ENCODE results near the gene KYAT1. TPM values are rescaled to one million over a fixed set of nuclear protein-coding genes. Genes with fewer than 3 reads are reported as not detected.
A peak's percentile ranks its signal among the peaks of the same experiment; 100 is the strongest.

The KYAT1 gene
- total and polyA plus RNA-seq, 2 of the 13 experiments (the other 11 are each of a cell fraction or from before 2014, with no cell fraction given), result 9.2 to 46.5 TPM

DNA sequence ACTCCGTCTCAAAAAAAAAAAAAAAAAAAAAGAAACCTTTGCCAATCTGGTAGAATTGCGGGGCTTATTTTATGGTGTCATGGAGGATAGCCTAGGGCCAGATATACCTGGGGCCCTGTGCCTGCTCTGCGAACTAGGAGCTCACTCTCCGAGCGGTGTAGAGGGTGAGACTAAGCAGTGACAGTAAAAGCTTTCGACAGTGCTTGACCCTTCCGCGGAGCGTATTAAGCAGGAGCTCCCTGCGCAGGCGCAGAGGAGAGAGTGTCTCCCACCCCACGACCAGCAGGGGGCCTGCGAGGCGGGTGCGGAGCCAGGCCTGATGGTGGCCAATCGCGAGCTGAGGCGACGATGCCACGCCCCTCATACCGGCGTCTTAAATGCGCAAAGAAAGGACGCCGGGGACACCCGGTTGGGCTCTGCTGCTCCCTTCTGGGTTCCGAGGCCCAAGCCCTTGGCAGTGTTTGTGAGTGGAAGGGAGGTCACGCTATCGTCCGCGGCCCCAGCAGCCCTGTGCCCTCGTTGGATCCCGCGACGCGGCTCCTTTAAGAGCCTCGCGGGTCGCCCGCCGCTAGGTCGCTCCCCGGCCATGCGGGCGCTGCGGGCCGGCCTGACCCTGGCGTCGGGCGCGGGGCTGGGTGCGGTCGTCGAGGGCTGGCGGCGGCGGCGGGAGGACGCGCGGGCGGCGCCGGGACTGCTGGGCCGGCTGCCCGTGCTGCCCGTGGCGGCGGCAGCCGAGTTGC, 63.5 kb downstream of the KYAT1 start, which contains the start of gene ENDOG (continued):
- TF ChIP-seq ZNF484 (CRISPR knock-in tag; IDR thresholded peaks at IDR 0.05; ENCODE audit: borderline replicate concordance, low read depth), result no peak
- TF ChIP-seq ZNF83 (CRISPR knock-in tag; IDR thresholded peaks at IDR 0.05; ENCODE audit: borderline replicate concordance), result no peak
- no peak for TF ChIP-seq IKZF1 (IDR thresholded peaks at IDR 0.05)
- TF ChIP-seq RFX1 (IDR thresholded peaks at IDR 0.05), result no peak
- TF ChIP-seq, protein P1, sequence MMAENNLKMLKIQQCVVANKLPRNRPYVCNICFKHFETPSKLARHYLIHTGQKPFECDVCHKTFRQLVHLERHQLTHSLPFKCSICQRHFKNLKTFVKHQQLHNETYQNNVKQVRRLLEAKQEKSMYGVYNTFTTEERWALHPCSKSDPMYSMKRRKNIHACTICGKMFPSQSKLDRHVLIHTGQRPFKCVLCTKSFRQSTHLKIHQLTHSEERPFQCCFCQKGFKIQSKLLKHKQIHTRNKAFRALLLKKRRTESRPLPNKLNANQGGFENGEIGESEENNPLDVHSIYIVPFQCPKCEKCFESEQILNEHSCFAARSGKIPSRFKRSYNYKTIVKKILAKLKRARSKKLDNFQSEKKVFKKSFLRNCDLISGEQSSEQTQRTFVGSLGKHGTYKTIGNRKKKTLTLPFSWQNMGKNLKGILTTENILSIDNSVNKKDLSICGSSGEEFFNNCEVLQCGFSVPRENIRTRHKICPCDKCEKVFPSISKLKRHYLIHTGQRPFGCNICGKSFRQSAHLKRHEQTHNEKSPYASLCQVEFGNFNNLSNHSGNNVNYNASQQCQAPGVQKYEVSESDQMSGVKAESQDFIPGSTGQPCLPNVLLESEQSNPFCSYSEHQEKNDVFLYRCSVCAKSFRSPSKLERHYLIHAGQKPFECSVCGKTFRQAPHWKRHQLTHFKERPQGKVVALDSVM (CRISPR knock-in tag; IDR thresholded peaks at IDR 0.05), result 0 out of 2 replicates have a peak, but pooled peaks have one; percentile 11
- TF ChIP-seq IKZF4 (CRISPR knock-in tag; IDR thresholded peaks at IDR 0.05; ENCODE audit: borderline replicate concordance, low read depth, not compliant biosample characterization), result no peak
- TF ChIP-seq, protein P2, sequence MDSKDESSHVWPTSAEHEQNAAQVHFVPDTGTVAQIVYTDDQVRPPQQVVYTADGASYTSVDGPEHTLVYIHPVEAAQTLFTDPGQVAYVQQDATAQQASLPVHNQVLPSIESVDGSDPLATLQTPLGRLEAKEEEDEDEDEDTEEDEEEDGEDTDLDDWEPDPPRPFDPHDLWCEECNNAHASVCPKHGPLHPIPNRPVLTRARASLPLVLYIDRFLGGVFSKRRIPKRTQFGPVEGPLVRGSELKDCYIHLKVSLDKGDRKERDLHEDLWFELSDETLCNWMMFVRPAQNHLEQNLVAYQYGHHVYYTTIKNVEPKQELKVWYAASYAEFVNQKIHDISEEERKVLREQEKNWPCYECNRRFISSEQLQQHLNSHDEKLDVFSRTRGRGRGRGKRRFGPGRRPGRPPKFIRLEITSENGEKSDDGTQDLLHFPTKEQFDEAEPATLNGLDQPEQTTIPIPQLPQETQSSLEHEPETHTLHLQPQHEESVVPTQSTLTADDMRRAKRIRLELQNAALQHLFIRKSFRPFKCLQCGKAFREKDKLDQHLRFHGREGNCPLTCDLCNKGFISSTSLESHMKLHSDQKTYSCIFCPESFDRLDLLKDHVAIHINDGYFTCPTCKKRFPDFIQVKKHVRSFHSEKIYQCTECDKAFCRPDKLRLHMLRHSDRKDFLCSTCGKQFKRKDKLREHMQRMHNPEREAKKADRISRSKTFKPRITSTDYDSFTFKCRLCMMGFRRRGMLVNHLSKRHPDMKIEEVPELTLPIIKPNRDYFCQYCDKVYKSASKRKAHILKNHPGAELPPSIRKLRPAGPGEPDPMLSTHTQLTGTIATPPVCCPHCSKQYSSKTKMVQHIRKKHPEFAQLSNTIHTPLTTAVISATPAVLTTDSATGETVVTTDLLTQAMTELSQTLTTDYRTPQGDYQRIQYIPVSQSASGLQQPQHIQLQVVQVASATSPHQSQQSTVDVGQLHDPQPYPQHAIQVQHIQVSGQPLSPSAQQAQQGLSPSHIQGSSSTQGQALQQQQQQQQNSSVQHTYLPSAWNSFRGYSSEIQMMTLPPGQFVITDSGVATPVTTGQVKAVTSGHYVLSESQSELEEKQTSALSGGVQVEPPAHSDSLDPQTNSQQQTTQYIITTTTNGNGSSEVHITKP (CRISPR knock-in tag; IDR thresholded peaks at IDR 0.05; ENCODE audit: low read depth), result no peak
- TF ChIP-seq HMGA1 (CRISPR knock-in tag; conservative IDR thresholded peaks at IDR 0.05), result no peak
- TF ChIP-seq, protein P3, sequence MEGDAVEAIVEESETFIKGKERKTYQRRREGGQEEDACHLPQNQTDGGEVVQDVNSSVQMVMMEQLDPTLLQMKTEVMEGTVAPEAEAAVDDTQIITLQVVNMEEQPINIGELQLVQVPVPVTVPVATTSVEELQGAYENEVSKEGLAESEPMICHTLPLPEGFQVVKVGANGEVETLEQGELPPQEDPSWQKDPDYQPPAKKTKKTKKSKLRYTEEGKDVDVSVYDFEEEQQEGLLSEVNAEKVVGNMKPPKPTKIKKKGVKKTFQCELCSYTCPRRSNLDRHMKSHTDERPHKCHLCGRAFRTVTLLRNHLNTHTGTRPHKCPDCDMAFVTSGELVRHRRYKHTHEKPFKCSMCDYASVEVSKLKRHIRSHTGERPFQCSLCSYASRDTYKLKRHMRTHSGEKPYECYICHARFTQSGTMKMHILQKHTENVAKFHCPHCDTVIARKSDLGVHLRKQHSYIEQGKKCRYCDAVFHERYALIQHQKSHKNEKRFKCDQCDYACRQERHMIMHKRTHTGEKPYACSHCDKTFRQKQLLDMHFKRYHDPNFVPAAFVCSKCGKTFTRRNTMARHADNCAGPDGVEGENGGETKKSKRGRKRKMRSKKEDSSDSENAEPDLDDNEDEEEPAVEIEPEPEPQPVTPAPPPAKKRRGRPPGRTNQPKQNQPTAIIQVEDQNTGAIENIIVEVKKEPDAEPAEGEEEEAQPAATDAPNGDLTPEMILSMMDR (CRISPR knock-in tag; IDR thresholded peaks at IDR 0.05), result peak; percentile 99
- TF ChIP-seq MBNL3 (CRISPR knock-in tag; conservative IDR thresholded peaks at IDR 0.05), result no peak
- no peak for TF ChIP-seq ZNF367 (CRISPR knock-in tag; IDR thresholded peaks at IDR 0.05; ENCODE audit: borderline replicate concordance)
- TF ChIP-seq RAD51 (IDR thresholded peaks at IDR 0.05; ENCODE audit: borderline replicate concordance), result no peak
- TF ChIP-seq, protein P4, sequence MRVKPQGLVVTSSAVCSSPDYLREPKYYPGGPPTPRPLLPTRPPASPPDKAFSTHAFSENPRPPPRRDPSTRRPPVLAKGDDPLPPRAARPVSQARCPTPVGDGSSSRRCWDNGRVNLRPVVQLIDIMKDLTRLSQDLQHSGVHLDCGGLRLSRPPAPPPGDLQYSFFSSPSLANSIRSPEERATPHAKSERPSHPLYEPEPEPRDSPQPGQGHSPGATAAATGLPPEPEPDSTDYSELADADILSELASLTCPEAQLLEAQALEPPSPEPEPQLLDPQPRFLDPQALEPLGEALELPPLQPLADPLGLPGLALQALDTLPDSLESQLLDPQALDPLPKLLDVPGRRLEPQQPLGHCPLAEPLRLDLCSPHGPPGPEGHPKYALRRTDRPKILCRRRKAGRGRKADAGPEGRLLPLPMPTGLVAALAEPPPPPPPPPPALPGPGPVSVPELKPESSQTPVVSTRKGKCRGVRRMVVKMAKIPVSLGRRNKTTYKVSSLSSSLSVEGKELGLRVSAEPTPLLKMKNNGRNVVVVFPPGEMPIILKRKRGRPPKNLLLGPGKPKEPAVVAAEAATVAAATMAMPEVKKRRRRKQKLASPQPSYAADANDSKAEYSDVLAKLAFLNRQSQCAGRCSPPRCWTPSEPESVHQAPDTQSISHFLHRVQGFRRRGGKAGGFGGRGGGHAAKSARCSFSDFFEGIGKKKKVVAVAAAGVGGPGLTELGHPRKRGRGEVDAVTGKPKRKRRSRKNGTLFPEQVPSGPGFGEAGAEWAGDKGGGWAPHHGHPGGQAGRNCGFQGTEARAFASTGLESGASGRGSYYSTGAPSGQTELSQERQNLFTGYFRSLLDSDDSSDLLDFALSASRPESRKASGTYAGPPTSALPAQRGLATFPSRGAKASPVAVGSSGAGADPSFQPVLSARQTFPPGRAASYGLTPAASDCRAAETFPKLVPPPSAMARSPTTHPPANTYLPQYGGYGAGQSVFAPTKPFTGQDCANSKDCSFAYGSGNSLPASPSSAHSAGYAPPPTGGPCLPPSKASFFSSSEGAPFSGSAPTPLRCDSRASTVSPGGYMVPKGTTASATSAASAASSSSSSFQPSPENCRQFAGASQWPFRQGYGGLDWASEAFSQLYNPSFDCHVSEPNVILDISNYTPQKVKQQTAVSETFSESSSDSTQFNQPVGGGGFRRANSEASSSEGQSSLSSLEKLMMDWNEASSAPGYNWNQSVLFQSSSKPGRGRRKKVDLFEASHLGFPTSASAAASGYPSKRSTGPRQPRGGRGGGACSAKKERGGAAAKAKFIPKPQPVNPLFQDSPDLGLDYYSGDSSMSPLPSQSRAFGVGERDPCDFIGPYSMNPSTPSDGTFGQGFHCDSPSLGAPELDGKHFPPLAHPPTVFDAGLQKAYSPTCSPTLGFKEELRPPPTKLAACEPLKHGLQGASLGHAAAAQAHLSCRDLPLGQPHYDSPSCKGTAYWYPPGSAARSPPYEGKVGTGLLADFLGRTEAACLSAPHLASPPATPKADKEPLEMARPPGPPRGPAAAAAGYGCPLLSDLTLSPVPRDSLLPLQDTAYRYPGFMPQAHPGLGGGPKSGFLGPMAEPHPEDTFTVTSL (CRISPR knock-in tag; IDR thresholded peaks at IDR 0.05; ENCODE audit: borderline replicate concordance), result no peak
- TF ChIP-seq DNMT3B (CRISPR knock-in tag; conservative IDR thresholded peaks at IDR 0.05), result no peak
- no peak for TF ChIP-seq ZNF256 (CRISPR knock-in tag; conservative IDR thresholded peaks at IDR 0.05)
- no peak for TF ChIP-seq ATRX (CRISPR knock-in tag; IDR thresholded peaks at IDR 0.05; ENCODE audit: borderline replicate concordance)
